Fibroblast of gingiva (primary cell): ENCODE results near the gene PLXNA3.

Experiments used
- DNase-seq: peaks from one replicate; pipeline ENCODE4 v3.0.0-alpha.2; 2011; ENCODE audit warnings: low read depth

Gene PLXNA3

GRCh38 chrX:154502098-154502497 lies 44.0 kb downstream of the PLXNA3 start:
- no peak for DNase-seq

- DNase-seq, result no peak
Observed at GRCh38 chrX:154502989-154503388, 44.9 kb downstream of the PLXNA3 start.

GRCh38 chrX:154505734-154506133 lies 47.7 kb downstream of the PLXNA3 start:
- peak; percentile 46 for DNase-seq

GRCh38 chrX:154506483-154507332 lies 48.6 kb downstream of the PLXNA3 start:
- no peak for DNase-seq

- no peak for DNase-seq
Observed at GRCh38 chrX:154507673-154508383, 49.7 kb downstream of the PLXNA3 start.

GRCh38 chrX:154508384-154508745 lies 50.3 kb downstream of the PLXNA3 start:
- no peak for DNase-seq

GRCh38 chrX:154509455-154509854 lies 51.4 kb downstream of the PLXNA3 start:
- DNase-seq, result no peak

- no peak for DNase-seq
Observed at GRCh38 chrX:154511761-154512160, 53.7 kb downstream of the PLXNA3 start.

- DNase-seq, result no peak
Observed at GRCh38 chrX:154512879-154513553, 54.9 kb downstream of the PLXNA3 start.

- no peak for DNase-seq
Observed at GRCh38 chrX:154513716-154514115, 55.6 kb downstream of the PLXNA3 start.

- no peak for DNase-seq
Observed at GRCh38 chrX:154515090-154515965, 57.2 kb downstream of the PLXNA3 start.

- DNase-seq, result peak; percentile 87
Observed at GRCh38 chrX:154515966-154516655, 58.0 kb downstream of the PLXNA3 start, which contains the start of gene FAM3A. Gene FAM3A (minus strand): TSS chrX:154516232. CDS start chrX:154515772, 460 bp downstream.

GRCh38 chrX:154516656-154517100 lies 58.6 kb downstream of the PLXNA3 start:
- DNase-seq, result peak; percentile 48

GRCh38 chrX:154517101-154517781 lies 59.2 kb downstream of the PLXNA3 start:
- no peak for DNase-seq

GRCh38 chrX:154519389-154519788 lies 61.3 kb downstream of the PLXNA3 start:
- no peak for DNase-seq

GRCh38 chrX:154525606-154526490 lies 67.8 kb downstream of the PLXNA3 start:
- no peak for DNase-seq

GRCh38 chrX:154526901-154527675 lies 69.0 kb downstream of the PLXNA3 start:
- DNase-seq, result peak; percentile 72
